Muscle of arm (tissue), 12 donors: ENCODE data around the gene RASSF6. TPM values are rescaled to one million over a fixed set of nuclear protein-coding genes. Genes with fewer than 3 reads are reported as not detected.
"Not testable (repeated sequence)": the region's sequence is repeated elsewhere in the genome, so short reads cannot be mapped to it uniquely, and the experiment has no call there.

Source experiments
- DNase-seq: peaks from one replicate; pipeline ENCODE4 v3.0.0-alpha.2; 2013
- polyA plus RNA-seq, 12 donors: library from polyadenylated mRNA; unstranded; fragments of 120-200 nt; gene quantifications; one replicate each; pipeline ENCODE4 v1.2.1, GENCODE V29; 2013; ENCODE audit not compliant: insufficient read length in 12 of 12

The RASSF6 gene
- polyA plus RNA-seq, 12 donors = 0.05 to 1.7 (median 0.31) TPM; not detected in 2

GRCh38 chr4:73612032-73612431 is 8.2 kb downstream of the RASSF6 start:
- DNase-seq = no peak

- no peak for DNase-seq
Measured at GRCh38 chr4:73609706-73610105, 10.5 kb downstream of the RASSF6 start.

DNA sequence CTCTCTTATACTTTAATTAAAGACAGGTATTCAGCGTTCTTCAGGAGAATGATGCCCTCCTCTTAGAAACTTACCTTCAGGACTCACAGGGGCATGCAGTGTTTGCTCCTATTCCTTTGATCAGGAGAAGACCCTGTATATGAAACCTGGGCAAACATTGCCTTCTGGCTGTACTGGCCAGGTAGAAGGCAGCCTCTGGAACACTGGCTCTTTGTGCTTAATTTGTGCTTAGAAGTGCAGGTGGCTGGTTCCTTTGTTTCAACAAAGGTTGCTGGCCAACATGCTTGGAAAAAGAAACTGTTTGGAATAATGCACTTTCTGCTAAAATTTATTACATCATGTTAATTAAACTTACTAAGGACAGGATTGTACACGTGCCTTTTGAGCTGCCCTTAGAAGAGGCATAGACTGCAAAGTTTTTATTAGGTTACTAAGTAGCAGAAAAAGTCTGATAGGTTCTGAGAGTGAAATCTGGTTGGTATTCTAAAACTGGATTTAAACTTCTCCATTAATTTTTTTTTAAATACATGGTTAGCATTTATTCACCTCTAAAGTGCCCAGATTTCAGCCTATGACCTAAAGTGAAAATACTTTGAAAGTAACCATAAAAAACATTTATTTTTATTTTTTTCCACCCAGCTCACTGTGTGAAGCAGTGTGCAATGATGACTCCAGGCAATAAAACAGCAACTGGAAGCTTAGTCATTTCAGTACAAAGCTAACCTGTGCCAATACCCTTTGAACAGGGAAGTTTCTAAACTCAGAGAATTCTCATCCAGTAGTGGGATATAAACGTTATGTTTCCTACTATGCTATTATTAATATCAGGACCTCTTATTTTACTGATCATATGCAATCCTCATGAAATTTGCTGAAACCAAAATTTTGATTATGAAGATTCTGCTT is 11.3 kb downstream of the RASSF6 start:
- DNase-seq = no peak

DNA sequence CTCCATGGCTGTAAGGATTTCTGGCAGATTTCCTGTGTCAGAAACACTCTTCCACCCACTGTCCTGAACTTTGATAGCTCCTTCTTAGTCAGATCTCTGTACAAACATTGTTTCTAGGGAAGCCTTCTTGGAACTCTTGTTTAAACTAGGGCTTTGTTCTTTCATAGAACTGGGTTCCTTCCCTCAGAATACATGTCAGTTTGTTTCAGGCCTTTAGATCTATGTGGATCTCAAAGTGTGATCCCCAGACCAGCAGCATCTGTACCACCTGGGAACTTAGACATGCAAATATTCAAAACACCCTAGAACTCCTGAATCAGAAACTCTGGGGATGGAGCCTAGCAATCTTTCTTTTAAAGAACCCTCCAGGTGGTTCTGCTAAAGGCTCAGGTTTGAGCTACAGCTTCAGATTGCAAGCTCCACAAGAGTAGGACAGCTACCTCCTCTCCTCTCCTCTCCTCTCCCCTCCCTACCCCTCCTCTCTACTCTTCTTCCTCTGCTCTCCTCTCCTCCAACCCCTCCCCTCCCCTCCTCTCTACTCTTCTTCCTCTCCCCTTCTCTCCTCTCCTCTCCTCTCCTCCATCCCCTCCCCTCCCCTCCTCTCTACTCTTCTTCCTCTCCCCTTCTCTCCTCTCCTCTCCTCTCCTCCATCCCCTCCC is 12.7 kb downstream of the RASSF6 start:
- DNase-seq = no peak

DNA sequence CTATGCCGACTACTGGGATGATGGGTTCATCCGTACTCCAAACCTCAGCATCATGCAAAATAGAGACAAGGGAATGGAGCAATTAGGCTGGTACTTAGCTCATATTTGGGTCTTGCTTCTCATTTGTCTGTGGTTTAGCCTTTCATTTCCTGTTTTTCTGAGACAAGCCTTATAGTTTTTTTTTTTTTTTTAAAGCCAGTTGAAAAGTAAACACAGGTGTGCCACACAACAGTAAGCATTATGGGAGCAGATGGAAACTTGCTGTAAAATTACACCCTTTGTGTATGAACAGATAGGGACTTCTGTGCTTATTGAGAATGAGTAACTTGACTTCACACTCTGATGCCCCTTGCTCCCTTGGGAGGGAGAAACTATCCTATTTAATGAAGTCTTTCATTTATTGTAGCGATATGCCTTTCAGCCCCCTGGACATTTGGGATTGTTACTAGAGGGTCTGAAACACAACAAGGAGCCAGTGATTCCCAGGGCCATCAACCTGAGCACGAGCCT is 13.7 kb downstream of the RASSF6 start:
- no peak for DNase-seq

DNA sequence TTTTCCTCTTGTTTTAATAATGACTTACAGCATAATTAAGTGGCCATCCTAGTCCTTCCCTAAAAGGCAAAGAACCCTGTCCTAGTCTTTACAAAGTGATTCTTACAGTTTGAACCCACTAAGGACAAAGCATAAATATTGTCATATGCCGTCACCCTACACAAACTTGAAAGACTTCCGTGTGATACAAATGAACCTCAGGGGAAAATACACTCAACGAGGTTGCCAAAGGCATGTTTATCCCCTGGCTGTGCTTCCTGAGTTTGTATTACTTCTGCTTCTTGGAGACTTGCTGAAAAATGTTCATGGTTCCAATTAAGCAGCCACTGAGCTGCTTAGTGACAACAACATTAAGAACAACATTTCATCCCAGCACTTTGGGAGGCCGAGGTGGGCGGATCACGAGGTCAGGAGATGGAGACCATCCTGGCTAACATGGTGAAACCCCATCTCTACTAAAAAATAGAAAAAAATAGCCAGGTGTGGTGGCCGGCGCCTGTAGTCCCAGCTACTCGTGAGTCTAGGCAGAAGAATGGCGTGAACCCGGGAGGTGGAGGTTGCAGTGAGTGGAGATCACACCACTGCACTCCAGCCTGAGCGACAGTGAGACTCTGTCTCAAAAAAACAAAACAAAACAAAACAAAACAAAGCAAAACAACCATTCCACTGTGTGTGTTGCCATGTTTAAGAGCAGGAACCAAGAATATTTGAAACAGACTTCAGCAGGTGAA is 16.2 kb downstream of the RASSF6 start:
- peak; percentile 45 for DNase-seq

DNA sequence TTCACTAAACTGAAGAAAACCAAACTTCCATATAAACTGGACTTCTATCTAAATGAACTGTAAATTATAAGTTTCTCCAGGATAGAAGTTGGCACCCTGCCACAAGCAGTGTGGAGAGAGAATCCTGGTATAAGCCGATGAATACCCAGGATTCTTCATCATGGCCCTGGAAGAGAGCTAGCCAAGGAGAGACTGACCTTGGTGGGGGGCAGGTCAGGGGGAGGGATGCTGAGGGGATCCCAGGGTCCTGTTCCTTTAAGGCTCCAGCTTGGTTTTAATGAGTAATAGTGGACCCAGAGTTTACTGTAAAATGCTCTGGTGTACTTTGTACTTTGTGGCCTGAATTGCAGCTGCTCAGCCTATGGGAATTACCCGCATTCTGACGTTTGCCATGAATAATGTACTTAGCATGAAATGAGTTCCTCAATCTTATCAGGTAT is 16.9 kb downstream of the RASSF6 start:
- DNase-seq = no peak

DNA sequence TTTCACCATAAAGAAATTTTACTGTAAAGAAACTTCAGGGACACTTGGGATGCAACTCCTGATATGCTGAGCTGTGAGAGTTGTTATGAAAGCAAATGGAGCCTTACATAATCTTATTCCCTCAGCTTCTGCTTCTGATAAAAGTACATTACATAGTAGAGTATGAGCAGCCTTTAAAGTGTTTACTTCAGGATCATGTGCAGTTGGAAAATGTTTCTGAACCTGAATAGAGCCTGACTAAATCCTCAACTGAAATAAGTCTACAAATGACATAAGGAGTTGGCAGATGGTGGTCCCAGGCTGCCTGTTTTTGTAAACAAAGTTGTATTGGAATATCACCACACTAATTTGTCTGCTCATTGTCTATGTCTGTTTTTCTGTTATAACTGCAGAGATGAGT is 19.3 kb downstream of the RASSF6 start:
- peak; percentile 60 for DNase-seq

- no peak for DNase-seq
Measured at GRCh38 chr4:73599182-73599581, 21.1 kb downstream of the RASSF6 start.

GRCh38 chr4:73597594-73597993 is 22.6 kb downstream of the RASSF6 start:
- no peak for DNase-seq

GRCh38 chr4:73597183-73597582 is 23.1 kb downstream of the RASSF6 start:
- DNase-seq = not testable (repeated sequence)

DNA sequence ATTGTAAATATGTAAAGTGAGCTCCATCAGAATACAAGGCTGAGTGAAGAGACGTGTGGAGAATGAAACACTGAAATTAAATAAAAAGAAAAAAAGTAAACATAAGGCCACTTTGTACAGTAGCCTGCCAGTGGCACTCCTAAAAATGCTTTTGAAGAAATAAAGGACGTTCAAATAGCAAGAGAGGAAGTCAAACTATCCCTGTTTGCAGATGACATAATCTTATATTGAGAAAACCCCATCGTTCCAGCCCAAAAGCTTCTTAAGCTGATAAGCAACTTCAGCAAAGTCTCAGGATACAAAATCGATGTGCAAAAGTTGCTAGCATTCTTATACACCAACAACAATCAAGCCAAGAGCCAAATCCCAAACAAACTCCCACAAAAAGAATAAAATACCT is 24.2 kb downstream of the RASSF6 start:
- no peak for DNase-seq

DNA sequence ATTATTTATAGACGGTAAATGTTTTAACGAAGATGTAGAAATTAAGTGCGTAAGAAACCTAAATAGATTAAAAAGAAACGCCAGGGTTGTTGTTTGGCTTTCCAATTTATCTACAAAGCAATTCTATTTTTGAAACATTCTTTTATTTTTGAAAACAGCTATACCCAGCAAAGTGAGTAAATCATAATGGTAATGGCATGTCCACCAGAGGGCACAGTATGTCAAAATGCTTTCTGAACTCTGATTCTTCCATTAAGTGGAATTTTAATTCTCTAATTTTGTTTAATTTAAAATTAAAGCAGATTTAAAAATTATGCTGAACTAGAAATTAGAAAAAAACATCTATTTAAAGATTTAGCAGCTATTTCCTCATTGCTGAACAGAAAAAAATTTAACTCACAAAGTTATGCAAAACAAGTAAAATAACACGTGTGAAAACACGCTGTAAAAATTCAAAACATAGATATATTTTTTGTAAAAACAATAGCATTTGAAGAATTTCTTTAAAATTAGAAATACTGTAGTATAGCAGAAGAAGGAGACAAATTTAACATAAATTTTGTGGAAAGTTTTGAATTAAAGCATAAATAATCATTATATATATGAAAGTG is 26.5 kb downstream of the RASSF6 start:
- no peak for DNase-seq

DNA sequence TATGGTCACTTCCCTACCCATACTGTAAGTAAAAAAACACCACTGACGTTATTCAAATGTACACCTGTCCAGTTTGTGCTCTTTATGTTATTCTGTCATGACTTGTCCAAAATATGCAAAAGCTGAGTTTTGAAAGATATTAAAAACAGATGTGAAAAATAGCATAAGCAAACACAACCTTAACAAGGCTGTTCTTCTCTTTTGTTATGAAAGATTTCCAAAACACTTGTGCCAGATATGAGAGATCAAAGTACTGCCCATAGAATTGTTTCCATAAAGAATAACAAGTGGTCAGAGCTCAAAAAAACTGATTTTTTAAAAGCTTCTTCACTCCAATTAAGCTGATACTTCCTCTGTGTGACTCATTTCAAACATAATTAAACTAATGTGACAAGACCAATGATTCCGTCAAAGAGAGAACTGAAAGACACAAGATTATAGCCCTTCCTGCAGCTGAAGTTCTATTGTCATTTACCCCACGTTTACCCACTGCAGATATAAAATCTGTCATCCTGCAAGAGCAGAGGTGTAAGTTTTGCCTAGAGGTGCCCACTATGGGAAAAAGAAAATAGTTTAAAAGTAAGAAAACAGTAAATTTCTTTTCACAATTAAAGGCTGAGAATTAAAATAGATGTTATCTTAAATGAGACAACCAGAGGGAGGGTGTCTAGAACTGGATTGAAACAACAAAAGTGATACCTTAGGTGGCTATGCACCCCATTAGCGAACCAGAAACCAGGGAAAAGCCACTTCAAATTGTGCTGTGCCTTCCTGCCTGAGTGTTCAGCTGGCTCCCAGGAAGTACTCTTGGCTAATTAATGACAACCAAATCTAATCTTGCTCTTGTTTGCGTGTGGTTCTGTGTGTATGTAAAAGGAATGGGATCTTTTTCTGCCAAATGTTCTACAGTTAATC is 30.1 kb downstream of the RASSF6 start:
- DNase-seq = no peak

- no peak for DNase-seq
Measured at GRCh38 chr4:73589261-73589847, 30.9 kb downstream of the RASSF6 start.

DNA sequence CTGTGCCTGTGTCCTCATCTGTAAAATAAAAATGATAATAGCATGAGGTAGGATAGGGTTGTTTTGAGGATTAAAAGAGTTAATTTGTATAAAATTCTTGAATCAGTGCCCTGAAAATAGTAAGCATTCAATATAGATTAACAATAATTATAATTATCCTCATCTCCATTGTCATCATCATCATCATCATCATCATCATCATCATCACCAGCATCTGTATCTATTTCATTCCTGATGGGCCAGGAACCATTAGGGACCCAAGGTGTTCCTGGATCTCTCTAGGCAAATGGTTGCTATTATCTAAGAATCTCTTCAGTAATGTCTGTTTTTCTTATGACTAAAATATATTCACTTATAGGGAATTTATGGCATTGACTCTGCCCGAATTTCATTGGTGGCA is 31.6 kb downstream of the RASSF6 start:
- DNase-seq = no peak

GRCh38 chr4:73586666-73587065 is 33.6 kb downstream of the RASSF6 start:
- no peak for DNase-seq

GRCh38 chr4:73586040-73586439 is 34.2 kb downstream of the RASSF6 start:
- DNase-seq = no peak

GRCh38 chr4:73585345-73585744 is 34.9 kb downstream of the RASSF6 start:
- no peak for DNase-seq

DNA sequence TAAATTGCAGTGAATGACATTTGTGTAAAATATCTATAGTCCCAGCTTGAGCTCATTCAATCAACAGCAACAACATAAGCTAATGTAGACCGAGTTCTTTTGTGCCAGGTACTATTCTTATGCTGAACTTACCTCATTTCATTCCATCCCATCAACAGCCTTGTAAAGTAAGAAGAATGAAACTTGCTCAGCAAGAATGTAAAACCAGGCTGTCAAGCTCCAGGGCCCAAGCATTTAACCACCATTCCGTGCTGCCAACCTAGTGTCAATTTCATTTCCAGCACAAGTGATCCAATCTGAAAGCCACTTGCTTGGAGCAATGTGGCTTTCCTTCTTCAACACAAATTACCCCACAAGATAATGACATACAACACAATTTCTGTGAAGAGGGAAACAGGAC is 36.6 kb downstream of the RASSF6 start:
- no peak for DNase-seq
